ENCODE data around the gene POM121.
"Not testable (repeated sequence)": the region's sequence is repeated elsewhere in the genome, so short reads cannot be mapped to it uniquely, and the experiment has no call there.

DNA sequence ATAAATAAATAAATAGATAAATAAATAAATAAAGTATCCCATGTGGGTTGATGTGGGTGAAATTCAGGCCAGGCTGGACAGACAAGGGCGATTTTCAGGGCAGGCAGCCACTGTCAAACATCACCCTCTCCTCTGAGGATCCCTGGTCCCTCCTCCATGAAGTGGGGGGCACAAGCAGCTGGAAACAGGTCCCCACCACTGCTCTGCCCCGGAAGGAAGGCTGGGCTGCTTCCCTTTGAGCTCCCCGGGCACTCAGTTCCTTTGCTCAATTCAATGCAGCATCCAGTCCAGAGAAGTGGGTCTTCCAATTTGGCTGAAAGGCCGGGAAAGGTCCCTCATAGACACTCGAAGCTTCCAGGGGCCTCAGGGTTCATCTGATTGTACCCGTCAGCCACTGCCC lies 55.5 kb downstream of the POM121 start:
- TF ChIP-seq TCF12 (IDR thresholded peaks at IDR 0.05; ENCODE audit: low read depth, low read length); SMC3 (IDR thresholded peaks at IDR 0.05; ENCODE audit: borderline replicate concordance, low read length); RCOR1 (conservative IDR thresholded peaks at IDR 0.05; ENCODE audit: low read depth, low read length); NFYA (IDR thresholded peaks at IDR 0.05; ENCODE audit: borderline replicate concordance, low read depth, low read length); ATF7 (IDR thresholded peaks at IDR 0.05; ENCODE audit: low read depth); TCF7 (IDR thresholded peaks at IDR 0.05; ENCODE audit: borderline replicate concordance); RAD51 (IDR thresholded peaks at IDR 0.05); STAT1 (conservative IDR thresholded peaks at IDR 0.05); CBX3 (IDR thresholded peaks at IDR 0.05; ENCODE audit: borderline replicate concordance, low read depth); EZH2 (IDR thresholded peaks at IDR 0.05; ENCODE audit: borderline replicate concordance, control insufficient read depth, low read depth, low read length): not testable (repeated sequence)
- TF ChIP-seq, protein P1, sequence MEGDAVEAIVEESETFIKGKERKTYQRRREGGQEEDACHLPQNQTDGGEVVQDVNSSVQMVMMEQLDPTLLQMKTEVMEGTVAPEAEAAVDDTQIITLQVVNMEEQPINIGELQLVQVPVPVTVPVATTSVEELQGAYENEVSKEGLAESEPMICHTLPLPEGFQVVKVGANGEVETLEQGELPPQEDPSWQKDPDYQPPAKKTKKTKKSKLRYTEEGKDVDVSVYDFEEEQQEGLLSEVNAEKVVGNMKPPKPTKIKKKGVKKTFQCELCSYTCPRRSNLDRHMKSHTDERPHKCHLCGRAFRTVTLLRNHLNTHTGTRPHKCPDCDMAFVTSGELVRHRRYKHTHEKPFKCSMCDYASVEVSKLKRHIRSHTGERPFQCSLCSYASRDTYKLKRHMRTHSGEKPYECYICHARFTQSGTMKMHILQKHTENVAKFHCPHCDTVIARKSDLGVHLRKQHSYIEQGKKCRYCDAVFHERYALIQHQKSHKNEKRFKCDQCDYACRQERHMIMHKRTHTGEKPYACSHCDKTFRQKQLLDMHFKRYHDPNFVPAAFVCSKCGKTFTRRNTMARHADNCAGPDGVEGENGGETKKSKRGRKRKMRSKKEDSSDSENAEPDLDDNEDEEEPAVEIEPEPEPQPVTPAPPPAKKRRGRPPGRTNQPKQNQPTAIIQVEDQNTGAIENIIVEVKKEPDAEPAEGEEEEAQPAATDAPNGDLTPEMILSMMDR (IDR thresholded peaks at IDR 0.05 in 2 of 3, conservative IDR thresholded peaks at IDR 0.05 in 1 of 3; ENCODE audit: control insufficient read depth in 2 of 3, extremely low read depth in 1 of 3, insufficient read depth in 1 of 3, low read depth in 3 of 3, low read length in 3 of 3): not testable (repeated sequence)
- TF ChIP-seq, protein P2, sequence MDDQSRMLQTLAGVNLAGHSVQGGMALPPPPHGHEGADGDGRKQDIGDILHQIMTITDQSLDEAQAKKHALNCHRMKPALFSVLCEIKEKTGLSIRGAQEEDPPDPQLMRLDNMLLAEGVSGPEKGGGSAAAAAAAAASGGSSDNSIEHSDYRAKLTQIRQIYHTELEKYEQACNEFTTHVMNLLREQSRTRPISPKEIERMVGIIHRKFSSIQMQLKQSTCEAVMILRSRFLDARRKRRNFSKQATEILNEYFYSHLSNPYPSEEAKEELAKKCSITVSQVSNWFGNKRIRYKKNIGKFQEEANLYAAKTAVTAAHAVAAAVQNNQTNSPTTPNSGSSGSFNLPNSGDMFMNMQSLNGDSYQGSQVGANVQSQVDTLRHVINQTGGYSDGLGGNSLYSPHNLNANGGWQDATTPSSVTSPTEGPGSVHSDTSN (IDR thresholded peaks at IDR 0.05; ENCODE audit: insufficient replicate concordance, low read depth, low read length): not testable (repeated sequence)
- TF ChIP-seq, protein P3, sequence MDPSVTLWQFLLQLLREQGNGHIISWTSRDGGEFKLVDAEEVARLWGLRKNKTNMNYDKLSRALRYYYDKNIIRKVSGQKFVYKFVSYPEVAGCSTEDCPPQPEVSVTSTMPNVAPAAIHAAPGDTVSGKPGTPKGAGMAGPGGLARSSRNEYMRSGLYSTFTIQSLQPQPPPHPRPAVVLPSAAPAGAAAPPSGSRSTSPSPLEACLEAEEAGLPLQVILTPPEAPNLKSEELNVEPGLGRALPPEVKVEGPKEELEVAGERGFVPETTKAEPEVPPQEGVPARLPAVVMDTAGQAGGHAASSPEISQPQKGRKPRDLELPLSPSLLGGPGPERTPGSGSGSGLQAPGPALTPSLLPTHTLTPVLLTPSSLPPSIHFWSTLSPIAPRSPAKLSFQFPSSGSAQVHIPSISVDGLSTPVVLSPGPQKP (IDR thresholded peaks at IDR 0.05; ENCODE audit: low read depth, low read length): not testable (repeated sequence)

Data from GM12878 (cell line).